Fibroblast of peridontal ligament (primary cell): ENCODE data around the gene ATP10A.
"Not testable (repeated sequence)": the region's sequence is repeated elsewhere in the genome, so short reads cannot be mapped to it uniquely, and the experiment has no call there.

ENCODE experiments used
- DNase-seq: peaks from one replicate; pipeline ENCODE4 v3.0.0-alpha.2; 2010; ENCODE audit errors: extremely low read depth

Gene ATP10A

GRCh38 chr15:25771736-25772135, 91.4 kb downstream of the ATP10A start:
- not testable (repeated sequence) for DNase-seq

GRCh38 chr15:25771338-25771706, 91.8 kb downstream of the ATP10A start:
- DNase-seq: no peak

GRCh38 chr15:25770618-25771337, 92.3 kb downstream of the ATP10A start:
- DNase-seq: no peak

GRCh38 chr15:25770031-25770430, 93.1 kb downstream of the ATP10A start:
- no peak for DNase-seq

- no peak for DNase-seq
Observed at GRCh38 chr15:25768271-25768670, 94.9 kb downstream of the ATP10A start.

- DNase-seq: no peak
Observed at GRCh38 chr15:25767356-25768151, 95.6 kb downstream of the ATP10A start.

GRCh38 chr15:25766417-25766816, 96.7 kb downstream of the ATP10A start:
- DNase-seq: no peak

GRCh38 chr15:25764980-25765735, 98.0 kb downstream of the ATP10A start:
- no peak for DNase-seq

- no peak for DNase-seq
Observed at GRCh38 chr15:25763954-25764353, 99.2 kb downstream of the ATP10A start.

GRCh38 chr15:25763331-25763751, 99.8 kb downstream of the ATP10A start:
- DNase-seq: no peak

GRCh38 chr15:25761971-25762662, 101.0 kb downstream of the ATP10A start:
- DNase-seq: no peak

GRCh38 chr15:25759421-25759820, 103.7 kb downstream of the ATP10A start:
- DNase-seq: no peak

GRCh38 chr15:25758612-25759011, 104.5 kb downstream of the ATP10A start:
- not testable (repeated sequence) for DNase-seq

GRCh38 chr15:25743548-25744275, 119.4 kb downstream of the ATP10A start:
- no peak for DNase-seq

- peak; percentile 18 for DNase-seq
Observed at GRCh38 chr15:25742776-25743547, 120.2 kb downstream of the ATP10A start.

GRCh38 chr15:25742041-25742730, 120.9 kb downstream of the ATP10A start:
- DNase-seq: no peak

- DNase-seq: no peak
Observed at GRCh38 chr15:25741256-25741580, 121.9 kb downstream of the ATP10A start.

GRCh38 chr15:25740383-25741255, 122.5 kb downstream of the ATP10A start:
- DNase-seq: no peak

- peak; percentile 62 for DNase-seq
Observed at GRCh38 chr15:25739687-25740121, 123.4 kb downstream of the ATP10A start.
